Stimulated activated CD8-positive, alpha-beta memory T cell treated with anti-CD3 and anti-CD28 coated beads, Interleukin-2, amount 100 ng/mL, for 1 hour (primary cell): Measurements from ENCODE around the gene ZNF865.

Experiments used
- DNase-seq, 2 donors: peaks; one replicate each; pipeline ENCODE4 v3.0.0-alpha.2; 2020; ENCODE audit warnings: low read depth in 2 of 2

The ZNF865 gene

DNA sequence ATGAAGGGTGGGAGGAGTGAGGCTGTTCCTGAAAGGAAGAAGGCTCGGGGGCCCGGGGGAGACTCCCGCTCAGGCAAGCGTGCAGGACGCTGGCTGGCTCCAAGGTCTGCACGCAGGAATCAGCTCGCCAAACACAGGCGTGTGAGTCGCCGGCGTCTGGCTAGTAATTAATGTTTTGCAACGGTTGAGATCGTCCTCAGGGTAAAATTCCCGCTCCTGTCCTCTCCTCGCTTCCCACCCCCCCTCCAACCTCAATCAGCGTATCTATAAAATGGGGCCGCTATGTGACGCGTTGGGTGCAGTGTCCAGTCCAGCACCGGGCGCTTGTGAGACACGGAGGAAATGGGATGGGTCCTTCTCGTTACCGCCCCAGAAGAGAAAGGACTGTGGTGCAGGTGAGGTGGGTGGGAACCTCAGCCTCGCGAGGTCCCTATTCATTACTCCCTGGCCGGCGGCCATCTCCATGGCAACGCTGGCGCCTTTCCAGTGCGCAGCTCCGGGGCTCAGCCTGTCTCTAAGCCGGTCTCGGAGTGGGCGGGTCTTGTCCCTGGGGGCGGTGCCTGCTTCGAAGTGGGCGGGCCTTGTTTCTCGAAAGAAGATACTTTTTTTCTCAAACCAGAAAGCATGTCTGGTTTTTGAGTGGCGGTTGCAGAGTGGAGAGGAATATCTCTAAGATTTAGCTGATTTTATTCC lies 18.3 kb upstream of the ZNF865 start:
- DNase-seq = peak; percentile 78 to 84

DNA sequence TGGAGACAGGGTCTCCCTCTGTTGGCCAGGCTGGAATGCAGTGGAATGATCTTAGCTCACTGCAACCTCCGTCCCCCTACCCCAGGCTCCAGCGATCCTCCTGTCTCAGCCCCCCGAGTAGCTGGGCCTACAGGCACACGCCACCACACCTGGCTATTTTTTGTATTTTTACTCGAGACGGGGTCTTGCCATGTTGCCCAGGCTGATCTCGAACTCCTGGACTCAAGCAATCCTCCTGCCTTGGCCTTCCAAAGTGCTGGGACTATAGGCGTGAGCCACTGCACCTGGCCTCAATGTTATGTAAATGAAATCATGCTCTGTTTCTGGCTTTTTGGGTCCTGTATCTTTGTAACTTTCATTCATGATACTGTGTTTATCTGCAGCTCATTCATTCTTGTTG lies 16.7 kb upstream of the ZNF865 start:
- DNase-seq = no peak

DNA sequence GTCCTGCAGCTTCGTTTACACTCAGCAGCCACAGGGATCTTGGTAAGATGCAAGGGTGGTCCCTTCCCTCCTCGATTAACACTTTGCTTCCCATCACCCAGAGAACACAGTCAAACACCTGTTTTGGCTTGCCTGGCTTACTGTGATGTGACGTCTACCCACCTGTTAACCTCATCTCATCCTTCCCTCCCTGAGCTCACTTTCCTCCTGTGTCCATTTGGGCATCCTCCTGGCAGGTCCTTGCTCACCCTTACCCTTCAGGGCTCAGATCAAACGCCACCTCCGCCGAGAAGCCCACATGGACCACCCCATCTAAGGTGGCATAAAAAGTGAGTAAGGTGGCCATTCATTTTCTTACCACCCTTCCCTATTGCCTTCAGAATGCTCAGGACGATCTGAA lies 15.3 kb upstream of the ZNF865 start:
- DNase-seq = no peak

DNA sequence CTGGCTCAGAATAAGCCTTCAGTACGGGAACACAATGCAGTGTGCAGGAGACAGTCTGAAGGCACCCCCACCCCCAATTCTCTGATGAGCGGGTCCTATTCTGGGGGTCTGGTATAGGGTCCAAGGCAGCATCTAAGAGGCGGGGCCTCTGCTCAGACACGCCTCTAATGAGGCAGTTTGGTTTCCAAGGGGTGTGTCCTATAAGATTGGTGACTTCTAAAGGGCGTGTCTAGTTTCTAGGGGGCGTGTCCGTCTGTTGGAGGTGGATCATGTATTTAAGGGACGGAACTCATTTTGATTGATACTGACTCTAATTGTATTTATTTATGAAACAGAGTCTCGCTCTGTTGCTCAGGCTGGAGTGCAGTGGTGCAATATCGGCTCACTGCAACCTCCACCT lies 14.8 kb upstream of the ZNF865 start:
- no peak for DNase-seq

DNA sequence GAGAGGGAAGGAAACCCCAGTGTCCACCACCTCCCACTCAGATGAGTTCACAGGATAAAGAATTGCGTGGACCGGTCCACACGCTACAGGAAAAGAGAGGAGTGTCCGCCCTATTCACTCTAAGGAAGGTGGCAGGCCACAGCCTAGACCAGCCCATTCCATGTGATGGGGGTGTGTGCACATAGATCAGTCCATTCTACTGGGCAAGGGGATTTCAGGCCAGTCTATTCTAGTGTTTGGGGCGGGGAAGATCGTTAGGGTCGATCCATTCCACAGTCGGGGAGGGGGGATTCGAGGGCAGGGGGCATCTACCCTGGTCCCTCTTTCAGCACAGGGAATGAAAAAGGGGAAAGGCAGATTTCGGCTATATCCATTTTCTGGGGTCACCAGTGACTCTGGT lies 13.9 kb upstream of the ZNF865 start:
- no peak for DNase-seq

DNA sequence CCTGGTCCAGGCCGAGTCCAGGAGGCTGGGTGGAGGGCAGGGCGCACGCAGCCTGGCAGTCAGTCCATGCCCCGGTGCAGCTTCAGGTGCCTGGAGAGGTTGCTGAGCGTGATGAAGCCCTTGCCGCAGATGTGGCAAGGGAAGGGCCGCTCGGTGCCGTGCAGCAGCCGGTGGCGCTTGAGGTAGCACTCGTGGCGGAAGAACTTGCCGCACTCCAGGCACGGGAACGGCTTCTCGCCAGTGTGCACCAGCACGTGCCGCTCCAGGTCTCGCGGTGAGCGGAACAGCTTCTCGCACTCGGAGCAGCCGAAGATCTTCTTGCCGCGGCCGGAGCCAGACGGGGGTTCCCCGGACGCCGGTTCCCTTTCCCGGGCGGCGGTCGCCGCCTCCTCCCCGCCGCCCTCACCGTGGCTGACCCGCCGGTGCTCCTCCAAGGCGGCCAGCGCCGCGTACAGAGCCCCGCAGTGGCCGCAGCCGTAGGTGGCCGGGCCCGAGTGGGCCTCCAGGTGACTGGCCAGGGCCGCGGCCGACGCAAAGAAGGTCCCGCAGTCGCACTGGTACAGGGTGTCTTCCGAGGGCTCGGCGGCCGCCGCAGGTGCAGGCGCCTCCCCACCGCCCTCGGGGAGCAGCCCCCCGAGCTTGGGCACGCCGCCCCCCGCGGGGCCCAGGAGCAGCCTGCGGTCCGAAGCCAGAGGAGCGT lies 12.9 kb upstream of the ZNF865 start:
- no peak for DNase-seq

DNA sequence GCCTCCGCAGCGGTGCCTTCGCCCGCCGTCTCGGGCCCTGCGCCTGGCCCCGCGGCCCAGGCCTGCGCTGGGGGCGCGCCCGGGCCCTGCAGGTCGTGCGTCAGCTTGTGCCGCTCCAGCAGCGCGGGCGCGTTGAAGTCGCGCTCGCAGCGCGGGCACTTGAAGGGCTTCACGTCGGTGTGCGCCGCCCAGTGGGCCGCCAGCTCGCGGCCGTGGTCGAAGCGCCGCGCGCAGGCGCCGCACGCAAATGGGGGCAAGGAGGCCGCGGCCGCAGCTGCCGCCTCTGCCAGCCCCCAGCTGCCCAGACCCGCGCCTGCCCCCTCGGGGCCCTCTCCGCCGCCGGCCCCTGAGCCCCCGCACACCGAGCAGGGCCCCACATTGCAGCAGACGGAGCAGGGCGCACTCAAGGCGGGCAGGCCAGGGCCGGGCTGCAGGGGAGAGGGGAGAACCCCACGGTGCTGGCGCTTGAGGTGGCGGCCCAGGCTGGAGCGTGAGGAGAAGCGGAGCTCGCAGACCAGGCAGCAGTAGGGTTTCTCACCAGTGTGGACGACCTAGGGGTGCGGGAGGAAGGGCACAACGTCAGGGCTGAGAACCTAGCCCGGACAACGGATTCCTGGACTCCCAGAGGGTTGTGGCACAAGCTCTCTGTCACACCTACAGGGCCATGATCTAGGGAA lies 12.2 kb upstream of the ZNF865 start:
- DNase-seq = no peak

DNA sequence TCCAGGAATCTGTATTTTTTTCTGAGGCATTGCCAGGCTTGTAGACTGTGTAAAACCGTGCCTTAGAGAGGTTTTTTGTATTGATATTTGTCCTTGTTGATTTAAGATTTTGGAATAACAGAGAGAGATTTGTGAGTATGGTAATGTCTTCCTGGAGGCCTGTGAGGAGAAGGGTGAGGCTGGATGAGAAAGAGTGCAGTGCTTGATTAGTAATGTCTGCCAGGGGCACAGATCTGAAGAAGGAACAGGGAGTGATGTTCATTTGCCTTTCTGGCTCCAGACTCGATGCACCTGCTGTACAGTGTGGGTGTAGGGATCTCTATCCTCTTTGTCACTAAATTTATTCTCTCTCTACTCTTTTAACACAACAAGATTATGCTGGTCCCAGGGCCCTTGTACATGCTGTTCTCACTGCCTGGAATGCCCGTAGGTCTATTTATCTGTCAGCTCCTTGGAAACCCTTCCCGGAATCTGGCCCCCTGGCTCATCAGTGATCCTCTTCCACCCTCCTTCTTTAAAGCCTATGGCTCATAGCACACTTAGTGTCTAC lies 10.4 kb upstream of the ZNF865 start:
- DNase-seq = no peak

DNA sequence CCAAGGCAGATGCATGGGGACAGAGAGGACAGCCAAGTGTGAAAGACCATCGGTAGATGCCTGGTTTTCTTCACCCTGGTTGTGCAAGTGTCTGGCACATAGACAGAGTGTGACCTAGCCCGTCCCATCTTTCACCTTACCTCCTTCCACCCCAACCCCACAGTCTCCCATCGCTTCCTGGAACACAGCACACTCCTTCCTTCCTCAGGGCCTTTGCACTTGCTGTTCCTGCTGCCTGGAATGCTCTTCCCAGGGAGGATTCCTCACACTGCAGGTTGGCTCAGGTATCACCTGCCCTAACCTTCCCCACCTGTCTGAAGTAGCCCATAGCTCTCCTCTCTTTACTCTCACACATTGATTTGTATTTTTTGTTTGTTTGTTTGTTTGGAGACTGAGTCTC lies 9.1 kb upstream of the ZNF865 start:
- no peak for DNase-seq

DNA sequence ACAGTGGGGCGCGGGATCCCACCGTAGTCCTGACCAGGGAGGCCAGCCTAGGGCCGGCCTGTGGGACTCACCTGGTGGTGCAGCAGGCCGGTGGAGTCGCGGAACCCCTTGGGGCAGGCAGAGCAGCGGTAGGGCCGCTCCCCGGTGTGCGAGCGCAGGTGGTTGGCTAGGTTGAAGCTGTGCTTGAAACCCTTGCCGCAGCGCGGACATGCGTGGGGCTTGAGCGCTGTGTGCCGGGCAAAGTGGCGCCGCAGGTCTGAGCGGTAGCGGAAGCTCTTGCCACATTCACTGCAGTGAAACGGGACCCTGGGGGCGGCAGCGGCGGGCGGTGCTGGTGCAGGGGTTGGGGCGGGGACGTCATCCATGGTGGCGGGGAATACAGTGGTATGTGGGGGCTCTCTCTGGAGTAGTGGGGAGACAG lies 7.9 kb upstream of the ZNF865 start:
- DNase-seq = no peak

DNA sequence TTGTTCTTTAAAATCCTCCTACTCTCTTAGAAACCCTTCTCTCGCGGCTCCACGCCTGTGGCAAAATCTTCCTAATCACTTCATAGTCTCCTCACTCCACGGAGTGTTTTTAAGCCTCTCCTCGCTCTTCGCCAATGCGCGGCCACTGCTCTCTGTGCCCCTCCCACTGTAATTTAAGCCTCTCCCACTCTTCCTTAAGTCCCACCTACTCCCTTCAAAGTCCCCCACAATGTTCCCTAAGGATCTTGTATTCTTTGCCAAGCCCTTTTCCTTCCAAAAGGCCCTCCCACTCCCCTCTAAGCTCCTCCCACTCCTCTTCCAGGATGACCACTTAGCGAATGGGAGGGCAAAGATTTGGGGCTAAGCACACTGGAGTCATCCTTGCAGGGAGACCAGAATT lies 7.4 kb upstream of the ZNF865 start:
- no peak for DNase-seq

DNA sequence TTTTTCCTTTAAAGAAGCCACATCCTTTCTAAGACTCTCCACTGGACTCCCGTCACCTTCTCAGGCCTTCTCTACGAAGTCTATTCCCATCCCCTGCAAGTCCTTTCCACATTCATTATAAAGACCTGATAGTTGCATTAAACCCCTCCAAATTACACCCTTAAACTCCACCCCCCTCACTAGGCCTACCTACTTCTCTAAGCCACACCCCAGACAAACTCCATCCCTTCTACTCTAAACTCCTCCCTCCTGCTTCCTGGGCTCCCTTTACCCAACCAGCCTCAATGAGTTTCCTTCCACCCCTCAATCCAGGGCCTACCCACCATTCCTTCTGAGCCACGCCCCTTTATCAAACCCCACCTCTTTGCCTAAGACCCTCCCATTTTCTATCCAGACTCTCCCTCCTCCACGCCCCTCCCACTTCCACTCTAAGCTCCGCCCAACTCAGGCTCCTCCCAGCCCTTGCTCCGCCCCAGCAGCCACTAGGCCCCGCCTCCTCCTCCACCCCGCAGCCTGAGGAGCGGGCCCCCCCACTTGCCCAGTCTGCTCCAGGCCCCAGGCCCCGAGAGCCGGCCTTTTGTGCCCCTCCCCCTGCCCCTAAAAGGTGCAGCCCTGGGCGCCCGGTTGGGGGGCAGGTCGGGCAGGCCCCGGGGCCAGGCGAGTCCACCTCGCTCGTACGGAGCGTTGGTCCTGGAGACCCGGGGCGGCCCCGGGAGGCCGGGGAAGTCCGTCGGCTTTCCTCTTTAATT lies 6.6 kb upstream of the ZNF865 start:
- DNase-seq = peak; percentile 80 to 85

DNA sequence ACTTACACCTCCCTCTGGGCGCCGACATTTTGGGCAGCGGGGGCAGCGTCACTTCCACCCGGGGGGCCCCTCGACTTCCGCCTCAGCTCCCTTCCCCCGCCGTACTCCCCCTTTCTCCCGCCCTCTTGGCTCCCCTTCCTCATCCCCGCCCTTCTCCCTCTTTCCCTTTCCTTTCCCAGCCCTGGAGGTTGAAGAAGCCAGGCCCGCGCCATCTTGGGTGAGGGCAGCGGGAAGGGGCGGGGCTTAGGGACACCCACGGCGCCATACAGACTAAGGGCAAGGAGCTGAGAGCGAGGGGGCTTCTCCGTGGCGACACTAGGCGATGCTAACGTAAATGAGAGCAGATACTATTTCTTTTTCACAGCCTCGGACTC lies 6.0 kb upstream of the ZNF865 start, which contains the start of gene FIZ1:
TSS of gene FIZ1 (minus strand) at position 50 of the 374 bp plus-strand sequence. CDS start 1,652 bp downstream, outside the sequence.
- peak; percentile 88 to 92 for DNase-seq

DNA sequence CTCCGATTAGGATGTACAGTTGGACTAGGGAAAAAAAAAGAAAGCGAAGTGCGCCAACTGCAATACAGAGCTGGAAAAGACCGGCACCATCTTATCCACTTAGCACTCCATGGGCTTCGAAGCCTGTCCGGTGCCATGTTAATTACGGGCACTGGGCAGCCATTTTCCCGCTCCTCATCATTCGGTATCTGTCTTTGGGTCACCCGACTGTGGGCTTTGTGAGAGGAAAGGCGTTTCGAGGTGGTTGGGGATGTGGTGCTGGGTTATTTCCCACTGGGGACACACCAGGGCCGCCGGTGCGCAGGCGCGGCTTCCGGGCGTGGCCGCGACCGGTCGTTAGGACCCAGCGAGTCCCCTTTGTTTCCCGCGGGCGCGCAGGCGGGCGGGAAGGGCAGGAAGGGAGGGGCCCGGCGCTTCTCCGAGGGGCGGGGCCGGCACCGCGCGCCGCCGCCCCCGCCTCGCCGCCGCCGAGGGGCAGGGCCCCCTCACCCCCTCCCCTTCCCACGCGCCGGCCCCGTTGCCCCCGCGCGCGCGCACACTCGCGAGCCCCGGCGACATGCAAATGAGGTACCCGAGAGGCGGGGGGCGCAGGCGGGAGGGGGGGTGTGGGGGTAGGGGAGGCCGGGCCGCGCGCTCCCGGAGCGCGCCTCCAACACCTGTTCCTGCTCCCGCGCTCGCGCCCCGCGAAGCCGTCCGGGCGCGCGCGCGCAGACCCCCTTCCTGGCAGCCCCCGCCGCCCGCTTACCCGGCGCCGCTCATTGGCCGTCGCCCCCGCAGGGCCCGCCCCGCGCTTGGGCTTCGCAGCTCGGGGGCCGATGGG lies 5.4 kb upstream of the ZNF865 start, which contains the start of gene ZNF524:
TSS of gene ZNF524 (plus strand) at position 447 of the 820 bp plus-strand sequence. CDS start 1,825 bp downstream, outside the sequence.
- peak; percentile 58 to 75 for DNase-seq

DNA sequence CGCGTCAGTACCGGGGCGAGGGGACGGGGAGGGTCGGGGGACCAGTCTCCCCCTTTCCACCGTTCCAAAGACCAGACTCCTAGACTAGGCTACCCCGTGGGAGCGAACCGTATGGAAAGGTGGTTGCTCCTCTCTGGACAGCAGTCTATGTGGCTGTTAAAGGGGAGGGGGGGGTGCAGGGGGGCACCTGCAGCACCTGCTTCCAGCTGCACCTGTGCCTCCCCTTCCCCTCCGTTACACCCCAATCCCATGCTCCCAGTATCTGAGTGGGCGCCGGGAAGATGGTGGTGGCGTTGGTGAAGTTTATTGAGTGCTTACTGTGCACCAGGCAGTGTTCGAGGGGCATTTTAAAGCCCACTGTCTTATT lies 4.8 kb upstream of the ZNF865 start:
- no peak for DNase-seq

DNA sequence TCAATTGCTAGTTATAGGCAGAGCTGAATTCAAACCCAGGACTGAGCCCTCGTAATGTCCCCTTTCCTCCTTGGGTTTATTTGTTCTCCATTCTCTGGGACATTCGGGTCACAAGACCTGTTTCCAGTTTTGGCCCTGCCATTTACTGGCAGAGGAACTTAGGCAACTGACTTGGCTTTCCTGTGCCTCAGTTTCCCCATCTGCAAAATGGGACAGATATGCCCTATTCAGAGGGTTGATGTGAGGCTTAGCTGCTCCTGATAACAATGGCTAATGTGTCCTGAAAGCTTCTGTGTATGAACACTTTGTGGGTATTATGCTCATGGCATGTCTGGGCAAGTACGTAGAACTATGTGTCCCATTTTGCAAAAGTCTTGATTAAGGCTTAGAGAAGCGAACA lies 4.4 kb upstream of the ZNF865 start:
- DNase-seq = no peak

DNA sequence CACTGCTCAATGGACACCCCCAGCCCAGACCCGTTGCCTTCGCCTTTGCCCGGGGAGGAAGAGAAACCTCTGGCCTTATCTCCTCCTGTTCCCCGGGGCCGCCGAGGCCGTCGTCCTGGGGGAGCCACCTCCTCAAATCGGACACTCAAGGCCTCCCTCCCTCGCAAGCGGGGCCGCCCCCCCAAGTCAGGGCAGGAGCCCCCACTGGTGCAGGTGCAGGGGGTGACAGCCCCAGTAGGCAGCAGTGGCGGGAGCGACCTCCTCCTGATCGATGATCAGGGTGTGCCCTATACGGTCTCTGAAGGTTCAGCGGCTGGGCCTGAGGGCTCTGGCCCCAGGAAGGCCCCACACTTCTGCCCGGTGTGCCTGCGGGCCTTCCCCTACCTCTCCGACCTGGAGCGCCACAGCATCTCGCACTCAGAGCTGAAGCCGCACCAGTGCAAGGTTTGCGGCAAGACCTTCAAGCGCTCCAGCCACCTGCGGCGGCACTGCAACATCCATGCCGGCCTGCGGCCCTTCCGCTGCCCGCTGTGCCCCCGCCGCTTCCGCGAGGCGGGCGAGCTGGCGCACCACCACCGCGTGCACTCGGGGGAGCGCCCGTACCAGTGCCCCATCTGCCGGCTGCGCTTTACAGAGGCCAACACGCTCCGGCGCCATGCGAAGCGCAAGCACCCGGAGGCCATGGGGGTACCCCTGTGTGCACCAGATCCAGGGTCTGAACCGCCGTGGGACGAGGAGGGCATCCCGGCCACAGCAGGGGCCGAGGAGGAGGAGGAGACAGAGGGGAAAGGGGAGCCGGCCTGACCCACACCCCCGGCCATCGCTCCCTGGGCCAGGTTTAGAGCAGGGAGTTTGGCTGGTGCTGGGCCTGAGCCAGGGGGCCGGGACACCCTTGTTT lies 3.1 kb upstream of the ZNF865 start:
- DNase-seq = no peak

DNA sequence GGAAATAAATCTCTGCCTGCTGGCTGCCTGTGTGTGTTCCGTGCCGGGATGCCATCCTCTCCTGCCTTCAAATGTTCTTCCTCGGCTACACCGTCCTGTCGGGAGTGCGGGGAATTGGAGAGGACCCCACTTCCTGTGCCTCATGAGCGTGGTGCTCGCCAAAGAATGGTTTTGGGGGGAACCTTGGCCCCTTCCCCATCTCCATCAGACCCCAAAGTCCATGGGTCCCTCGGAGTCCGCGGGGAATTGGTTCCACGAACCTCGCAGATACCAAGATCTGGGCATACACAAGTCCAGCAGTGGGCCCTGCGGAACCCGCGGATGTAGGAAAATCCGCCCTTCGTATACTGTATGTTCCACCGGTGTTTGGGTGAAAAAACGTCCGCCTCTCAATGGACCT lies 2.3 kb upstream of the ZNF865 start:
- DNase-seq = no peak

DNA sequence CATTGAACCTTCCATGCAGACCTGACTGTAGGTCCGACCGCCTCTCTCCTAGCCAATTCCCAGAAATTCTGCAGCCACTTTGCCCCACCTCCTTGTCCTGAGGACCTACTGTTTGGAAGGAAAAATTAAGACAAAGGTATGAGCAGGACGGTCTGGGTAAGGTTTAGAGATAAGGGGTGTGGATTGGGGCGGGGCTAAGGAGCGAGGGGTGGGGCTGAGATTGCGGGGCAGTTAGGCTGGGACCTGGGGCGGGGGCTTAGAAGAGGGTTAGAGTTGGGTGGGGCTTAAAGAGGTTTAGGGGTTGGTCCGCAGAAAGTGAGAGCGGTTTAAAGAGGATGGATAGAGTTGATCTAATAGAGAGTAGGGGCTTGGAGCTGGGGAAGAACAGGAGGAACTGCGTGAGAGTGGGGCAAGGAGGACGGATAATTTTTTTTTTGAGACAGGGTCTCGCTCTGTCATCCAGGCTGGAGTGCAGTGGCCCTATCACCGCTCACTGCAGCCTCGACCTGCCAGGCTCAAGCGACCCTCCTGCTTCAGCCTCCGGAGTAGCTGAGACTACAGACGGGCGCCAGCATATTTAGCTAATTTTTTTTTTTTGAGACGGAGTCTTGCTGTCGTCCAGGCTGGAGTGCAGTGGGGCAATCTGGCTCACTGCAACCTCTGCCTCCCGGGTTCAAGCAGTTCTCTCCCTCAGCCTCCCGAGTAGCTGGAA lies 1.7 kb upstream of the ZNF865 start:
- no peak for DNase-seq
